Measurements from ENCODE around the gene BCAP29.
A peak's percentile ranks its signal among the peaks of the same experiment; 100 is the strongest.

The BCAP29 gene

DNA sequence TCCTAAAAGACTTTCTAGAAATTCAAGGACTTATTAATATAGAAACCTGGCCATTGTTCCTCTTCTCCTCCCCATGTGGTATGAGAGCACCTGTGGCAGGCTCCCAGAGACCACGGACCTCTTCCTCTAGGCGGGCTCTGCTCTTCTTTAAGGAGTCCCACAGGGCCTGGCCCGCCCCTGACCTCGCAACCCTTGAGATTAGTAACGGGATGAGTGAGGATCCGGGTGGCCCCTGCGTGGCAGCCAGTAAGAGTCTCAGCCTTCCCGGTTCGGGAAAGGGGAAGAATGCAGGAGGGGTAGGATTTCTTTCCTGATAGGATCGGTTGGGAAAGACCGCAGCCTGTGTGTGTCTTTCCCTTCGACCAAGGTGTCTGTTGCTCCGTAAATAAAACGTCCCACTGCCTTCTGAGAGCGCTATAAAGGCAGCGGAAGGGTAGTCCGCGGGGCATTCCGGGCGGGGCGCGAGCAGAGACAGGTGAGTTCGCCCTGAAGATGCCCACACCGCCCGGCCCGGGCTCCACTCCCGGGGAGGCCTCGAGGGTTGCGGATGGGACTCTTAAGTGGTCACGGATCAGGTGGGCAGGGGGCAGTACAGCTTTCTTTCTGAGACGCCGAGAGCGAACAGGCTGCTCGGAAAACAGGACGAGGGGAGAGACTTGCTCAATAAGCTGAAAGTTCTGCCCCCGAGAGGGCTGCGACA is 80.5 kb downstream of the BCAP29 start, which contains the start of gene SLC26A4:
Gene SLC26A4 (plus strand): TSS at position 448 of the 700 bp plus-strand sequence. CDS start 814 bp downstream, outside the sequence.
- in situ Hi-C loops (cut with HindIII; ENCODE audit: low sequenced_read_pairs), result no loop called here
- H3K4me3 ChIP-seq (ENCODE audit: low read depth, low read length), result peak within 1 kb of the TSS; percentile 37
- no peak for DNase-seq (ENCODE audit: low read depth, low spot score)
- TF ChIP-seq, protein P1, sequence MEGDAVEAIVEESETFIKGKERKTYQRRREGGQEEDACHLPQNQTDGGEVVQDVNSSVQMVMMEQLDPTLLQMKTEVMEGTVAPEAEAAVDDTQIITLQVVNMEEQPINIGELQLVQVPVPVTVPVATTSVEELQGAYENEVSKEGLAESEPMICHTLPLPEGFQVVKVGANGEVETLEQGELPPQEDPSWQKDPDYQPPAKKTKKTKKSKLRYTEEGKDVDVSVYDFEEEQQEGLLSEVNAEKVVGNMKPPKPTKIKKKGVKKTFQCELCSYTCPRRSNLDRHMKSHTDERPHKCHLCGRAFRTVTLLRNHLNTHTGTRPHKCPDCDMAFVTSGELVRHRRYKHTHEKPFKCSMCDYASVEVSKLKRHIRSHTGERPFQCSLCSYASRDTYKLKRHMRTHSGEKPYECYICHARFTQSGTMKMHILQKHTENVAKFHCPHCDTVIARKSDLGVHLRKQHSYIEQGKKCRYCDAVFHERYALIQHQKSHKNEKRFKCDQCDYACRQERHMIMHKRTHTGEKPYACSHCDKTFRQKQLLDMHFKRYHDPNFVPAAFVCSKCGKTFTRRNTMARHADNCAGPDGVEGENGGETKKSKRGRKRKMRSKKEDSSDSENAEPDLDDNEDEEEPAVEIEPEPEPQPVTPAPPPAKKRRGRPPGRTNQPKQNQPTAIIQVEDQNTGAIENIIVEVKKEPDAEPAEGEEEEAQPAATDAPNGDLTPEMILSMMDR (IDR thresholded peaks at IDR 0.05; ENCODE audit: low read depth, low read length), result no peak

DNA sequence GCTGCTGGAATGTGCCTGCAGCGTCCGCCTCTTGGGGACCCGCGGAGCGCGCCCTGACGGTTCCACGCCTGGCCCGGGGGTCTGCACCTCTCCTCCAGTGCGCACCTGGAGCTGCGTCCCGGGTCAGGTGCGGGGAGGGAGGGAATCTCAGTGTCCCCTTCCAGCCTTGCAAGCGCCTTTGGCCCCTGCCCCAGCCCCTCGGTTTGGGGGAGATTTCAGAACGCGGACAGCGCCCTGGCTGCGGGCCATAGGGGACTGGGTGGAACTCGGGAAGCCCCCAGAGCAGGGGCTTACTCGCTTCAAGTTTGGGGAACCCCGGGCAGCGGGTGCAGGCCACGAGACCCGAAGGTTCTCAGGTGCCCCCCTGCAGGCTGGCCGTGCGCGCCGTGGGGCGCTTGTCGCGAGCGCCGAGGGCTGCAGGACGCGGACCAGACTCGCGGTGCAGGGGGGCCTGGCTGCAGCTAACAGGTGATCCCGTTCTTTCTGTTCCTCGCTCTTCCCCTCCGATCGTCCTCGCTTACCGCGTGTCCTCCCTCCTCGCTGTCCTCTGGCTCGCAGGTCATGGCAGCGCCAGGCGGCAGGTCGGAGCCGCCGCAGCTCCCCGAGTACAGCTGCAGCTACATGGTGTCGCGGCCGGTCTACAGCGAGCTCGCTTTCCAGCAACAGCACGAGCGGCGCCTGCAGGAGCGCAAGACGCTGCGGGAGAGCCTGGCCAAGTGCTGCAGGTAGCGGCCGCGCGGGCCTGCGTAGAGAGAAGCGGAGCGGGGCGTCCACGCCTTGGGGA is 81.2 kb downstream of the BCAP29 start:
- TF ChIP-seq, protein P1 (IDR thresholded peaks at IDR 0.05; ENCODE audit: low read depth, low read length), result peak; percentile 27
- DNase-seq (ENCODE audit: low read depth, low spot score), result peak; percentile 52
- in situ Hi-C loops (cut with HindIII; ENCODE audit: low sequenced_read_pairs), result no loop called here
- H3K4me3 ChIP-seq (ENCODE audit: low read depth, low read length), result peak overlapping the region; percentile 37

DNA sequence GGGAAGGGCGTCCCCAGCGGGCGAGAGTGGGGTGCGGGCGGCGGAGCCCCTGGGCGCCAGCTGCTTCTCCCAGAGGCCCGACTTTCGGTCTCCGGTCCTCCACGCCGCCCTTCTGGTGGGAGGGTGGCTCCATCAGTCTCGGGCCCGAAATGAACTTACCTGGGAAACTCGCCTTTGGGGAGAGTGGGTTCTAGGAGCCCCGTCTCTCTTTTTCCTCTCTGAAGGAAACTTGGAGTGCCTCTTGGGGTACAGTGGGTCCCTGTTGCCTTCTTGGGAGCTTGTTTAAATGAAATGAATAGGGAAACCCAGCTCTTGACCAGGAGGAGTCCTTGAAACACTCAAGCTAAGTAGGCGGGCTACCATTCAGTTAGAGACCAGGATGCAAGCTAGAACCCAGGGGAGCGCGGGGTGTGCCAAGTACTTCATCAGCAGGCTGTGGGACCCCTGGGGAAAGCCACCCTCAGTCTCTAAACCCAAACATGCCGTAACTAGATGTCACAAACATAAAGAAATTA is 81.9 kb downstream of the BCAP29 start:
- no peak for DNase-seq (ENCODE audit: low read depth, low spot score)
- H3K4me3 ChIP-seq (ENCODE audit: low read depth, low read length), result peak overlapping the region; percentile 37
- in situ Hi-C loops (cut with HindIII; ENCODE audit: low sequenced_read_pairs), result no loop called here
- TF ChIP-seq, protein P1 (IDR thresholded peaks at IDR 0.05; ENCODE audit: low read depth, low read length), result no peak

DNA sequence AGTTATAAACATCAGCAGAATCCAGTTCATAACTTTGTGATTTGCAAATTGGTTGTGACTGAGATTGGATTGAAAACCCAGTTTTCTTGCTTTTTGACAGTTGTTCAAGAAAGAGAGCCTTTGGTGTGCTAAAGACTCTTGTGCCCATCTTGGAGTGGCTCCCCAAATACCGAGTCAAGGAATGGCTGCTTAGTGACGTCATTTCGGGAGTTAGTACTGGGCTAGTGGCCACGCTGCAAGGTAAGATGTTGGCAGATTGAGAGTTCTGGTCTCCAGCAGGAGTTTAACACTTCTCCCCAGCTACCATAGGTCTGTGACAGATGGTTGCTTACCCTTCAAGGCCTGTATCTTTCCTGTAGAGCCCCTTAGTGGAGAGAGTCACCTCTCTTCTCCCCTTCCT is 83.2 kb downstream of the BCAP29 start:
- no peak overlapping the region for H3K4me3 ChIP-seq (ENCODE audit: low read depth, low read length)
- in situ Hi-C loops (cut with HindIII; ENCODE audit: low sequenced_read_pairs), result no loop called here
- DNase-seq (ENCODE audit: low read depth, low spot score), result no peak
- TF ChIP-seq, protein P1 (IDR thresholded peaks at IDR 0.05; ENCODE audit: low read depth, low read length), result no peak

DNA sequence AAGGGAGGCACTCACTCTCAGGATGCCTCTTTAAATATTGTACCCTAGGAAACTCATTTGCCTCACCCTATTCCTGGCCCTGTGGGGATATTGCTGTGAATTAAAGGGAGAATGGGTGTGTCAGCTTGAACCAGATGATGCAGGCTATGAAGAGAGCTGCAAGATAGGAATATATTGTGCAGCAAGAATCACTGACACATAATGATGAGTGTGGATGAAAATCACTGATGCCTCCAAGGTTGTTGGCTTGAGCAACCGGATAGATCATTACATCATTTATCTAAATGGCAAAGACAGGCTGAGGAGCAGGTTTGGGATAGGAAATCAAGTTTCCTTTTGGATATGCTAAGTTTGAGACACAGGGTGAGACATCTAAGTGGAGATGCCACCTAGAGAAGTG is 86.7 kb downstream of the BCAP29 start:
- in situ Hi-C loops (cut with HindIII; ENCODE audit: low sequenced_read_pairs), result no loop called here

DNA sequence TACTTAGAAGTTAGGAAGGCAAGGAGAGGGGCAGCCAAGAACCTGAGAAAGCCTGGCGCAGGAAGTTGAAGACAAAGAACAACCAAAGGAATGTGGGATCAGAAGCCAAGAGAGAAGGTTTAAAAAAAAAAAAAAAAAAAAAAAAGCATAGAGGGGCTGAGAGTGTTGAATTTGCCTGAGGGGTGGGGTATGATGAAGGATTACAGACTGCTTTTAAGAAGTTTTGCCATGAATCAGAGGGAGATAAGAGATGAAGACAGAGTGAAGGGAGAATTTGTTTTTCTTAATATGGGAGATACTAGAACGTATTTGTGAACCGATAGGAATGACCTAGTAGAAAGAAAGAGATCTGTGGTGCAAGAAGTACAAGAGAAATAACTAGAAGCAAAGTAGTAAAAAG is 87.3 kb downstream of the BCAP29 start:
- H3K4me3 ChIP-seq (ENCODE audit: low read depth, low read length), result no peak overlapping the region
- DNase-seq (ENCODE audit: low read depth, low spot score), result no peak
- in situ Hi-C loops (cut with HindIII; ENCODE audit: low sequenced_read_pairs), result no loop called here
- TF ChIP-seq, protein P1 (IDR thresholded peaks at IDR 0.05; ENCODE audit: low read depth, low read length), result no peak

More for the DNA sequence above, 86.7 kb downstream of the BCAP29 start:
- no peak for DNase-seq (ENCODE audit: low read depth, low spot score)
- no peak overlapping the region for H3K4me3 ChIP-seq (ENCODE audit: low read depth, low read length)
- TF ChIP-seq, protein P1 (IDR thresholded peaks at IDR 0.05; ENCODE audit: low read depth, low read length), result no peak

All from astrocyte of the spinal cord (primary cell).